ENCODE measurements around the gene OR10J4.
"Not testable (repeated sequence)": the region's sequence is repeated elsewhere in the genome, so short reads cannot be mapped to it uniquely, and the experiment has no call there.

Gene OR10J4

GRCh38 chr1:159431904-159432303 is at the start of gene OR10J4:
Gene OR10J4 (plus strand): TSS chr1:159432204.
- DNase-seq, result no peak

GRCh38 chr1:159406821-159407220 is 25.2 kb upstream of the OR10J4 start:
- no peak for DNase-seq

GRCh38 chr1:159408862-159409400 is 23.1 kb upstream of the OR10J4 start:
- no peak for DNase-seq

- no peak for DNase-seq
These were observed 10.2 kb upstream of the OR10J4 start for GRCh38 chr1:159421821-159422220.

GRCh38 chr1:159428536-159428935 is 3.5 kb upstream of the OR10J4 start:
- no peak for DNase-seq

- DNase-seq, result no peak
These were observed 2.7 kb upstream of the OR10J4 start for GRCh38 chr1:159429074-159429861.

GRCh38 chr1:159430985-159431384 is 1.0 kb upstream of the OR10J4 start:
- no peak for DNase-seq

GRCh38 chr1:159436469-159436868 is 4.5 kb downstream of the OR10J4 start:
- DNase-seq, result peak; percentile 68

GRCh38 chr1:159439422-159439821 is 7.4 kb downstream of the OR10J4 start, which contains the start of gene OR10J1:
Gene OR10J1 (plus strand): TSS chr1:159439722. CDS start chr1:159439792, 70 bp downstream.
- DNase-seq, result no peak

- no peak for DNase-seq
These were observed 9.4 kb downstream of the OR10J4 start for GRCh38 chr1:159441360-159441759.

- no peak for DNase-seq
These were observed 10.4 kb downstream of the OR10J4 start for GRCh38 chr1:159442428-159442827.

- DNase-seq, result no peak
These were observed 11.2 kb downstream of the OR10J4 start for GRCh38 chr1:159443066-159443750.

- peak; percentile 32 for DNase-seq
These were observed 12.5 kb downstream of the OR10J4 start for GRCh38 chr1:159444511-159444910.

- DNase-seq, result no peak
These were observed 16.2 kb downstream of the OR10J4 start for GRCh38 chr1:159448181-159448580.

- DNase-seq, result not testable (repeated sequence)
These were observed 17.6 kb downstream of the OR10J4 start for GRCh38 chr1:159449605-159450004.

- DNase-seq, result no peak
These were observed 27.5 kb downstream of the OR10J4 start for GRCh38 chr1:159459551-159459950.

GRCh38 chr1:159465191-159465603 is 33.2 kb downstream of the OR10J4 start:
- DNase-seq, result no peak

- no peak for DNase-seq
These were observed 36.3 kb downstream of the OR10J4 start for GRCh38 chr1:159468321-159468720.

- DNase-seq, result no peak
These were observed 38.0 kb downstream of the OR10J4 start for GRCh38 chr1:159469921-159470533.

GRCh38 chr1:159473335-159473734 is 41.3 kb downstream of the OR10J4 start:
- DNase-seq, result no peak

- DNase-seq, result no peak
These were observed 42.9 kb downstream of the OR10J4 start for GRCh38 chr1:159474926-159475325.

Data from OCI-M1 (cell line).